Sigmoid colon (tissue), 7 donors: ENCODE results near the gene RAB4A. TPM values are rescaled to one million over a fixed set of nuclear protein-coding genes. Genes with fewer than 3 reads are reported as not detected.

Experiments used
- DNase-seq: peaks from one replicate; pipeline ENCODE4 v3.0.0-alpha.2; 2019
- H3K27ac ChIP-seq, 4 donors: fragments of 200-600 bp; sonication (generic); one replicate each; pipeline ENCODE4 v1.5.1; 2016 to 2019; ENCODE audit warnings: mild to moderate bottlenecking in 1 of 4
- H3K27me3 ChIP-seq, 3 donors: fragments of 200-600 bp; sonication (generic); one replicate each; pipeline ENCODE4 v1.5.1; 2019; ENCODE audit warnings: mild to moderate bottlenecking in 1 of 3
- H3K36me3 ChIP-seq, 4 donors: fragments of 200-600 bp; sonication (generic); one replicate each; pipeline ENCODE4 v1.5.1; 2016 to 2019
- H3K4me1 ChIP-seq, 4 donors: fragments of 200-600 bp; sonication (generic); one replicate each; pipeline ENCODE4 v1.5.1; 2017 to 2019
- H3K4me3 ChIP-seq, 4 donors: fragments of 200-600 bp; sonication (generic); one replicate each; pipeline ENCODE4 v1.5.1; 2017 to 2019; ENCODE audit warnings: mild to moderate bottlenecking in 2 of 4, moderate library complexity in 1 of 4
- H3K9me3 ChIP-seq, 4 donors: fragments of 200-600 bp in 3 of 4; sonication (generic) in 3 of 4; one replicate each; pipeline versions ENCODE4 v1.5.1 to v1.6.1; 2013 to 2019
- CTCF ChIP-seq, 4 experiments: fragments of 450-650 bp in 3 of 4; fragments of 200-600 bp in 1 of 4; IDR thresholded peaks; one replicate each; pipeline ENCODE4 v1.5.1; 2016 to 2019; ENCODE audit warnings: antibody characterized with exemption in 4 of 4, mild to moderate bottlenecking in 3 of 4, moderate library complexity in 2 of 4
- EP300 ChIP-seq, 4 donors: sonication (generic); formaldehyde crosslinking; IDR thresholded peaks; one replicate each; pipeline ENCODE4 v1.6.1; 2017; ENCODE audit warnings: antibody characterized with exemption in 4 of 4
- POLR2A ChIP-seq, 2 donors: fragments of 450-650 bp; IDR thresholded peaks; one replicate each; pipeline ENCODE4 v1.6.1; 2016; ENCODE audit warnings: antibody characterized with exemption in 2 of 2, mild to moderate bottlenecking in 2 of 2, moderate library complexity in 2 of 2
- POLR2AphosphoS5 ChIP-seq, 4 donors: sonication (generic); formaldehyde crosslinking; IDR thresholded peaks; one replicate each; pipeline ENCODE4 v1.6.1; 2017; ENCODE audit warnings: antibody characterized with exemption in 4 of 4
- WGBS, 2 donors: extraction: QIAGEN DNeasy Blood & Tissue Kit; methylation state at CpG; one replicate each; pipeline ENCODE4 v1.1.7; 2013; 5-methylcytosine and 5-hydroxymethylcytosine counted together
- intact Hi-C: fragments of 100-400 bp; cut with DNase I; formaldehyde crosslinking; loops from one replicate; pipeline ENCODE4 v1.15.1; 2023
- polyA plus RNA-seq, 3 donors: library from polyadenylated mRNA; stranded (reverse); fragments of 200-250 nt; gene quantifications; one replicate each; pipeline ENCODE4 v1.2.3, GENCODE V29; 2013
- total RNA-seq, 4 donors: library from RNA; depleted of rRNA; stranded (reverse); fragments of >200 nt; gene quantifications; one replicate each; pipeline ENCODE4 v1.1.0, GENCODE V29; 2016
- donor health status: healthy with polysubstance abuse.
- donor health status: Bipolar disorder and iron deficiency.
- donor health status: healthy.

RAB4A gene
- total and polyA plus RNA-seq, 7 donors, result 35.8 to 83.7 (median 52.4) TPM

- TF ChIP-seq EP300 (IDR thresholded peaks at IDR 0.05) (no peak), POLR2A (IDR thresholded peaks at IDR 0.05) (no peak), POLR2AphosphoS5 (IDR thresholded peaks at IDR 0.05) (no peak), CTCF (IDR thresholded peaks at IDR 0.05) (no peak)
- WGBS, 2 donors, result 93 to 96% methylated on average over 7 of the region's 7 CpGs
- no peak for DNase-seq
These were observed 6.8 kb upstream of the RAB4A start for GRCh38 chr1:229264068-229264467.

GRCh38 chr1:229264487-229264886 lies 6.4 kb upstream of the RAB4A start:
- Histone ChIP-seq H3K27ac (no peak overlapping the region), H3K4me1 (peaks cover 0 to 2% (median 0%) of the 10 kb centered on the region in 4 donors), H3K9me3 (no peaks in the 10 kb centered on the region), H3K4me3 (no peak overlapping the region), H3K27me3 (no peaks in the 10 kb centered on the region), H3K36me3 (no peaks in the 10 kb centered on the region)
- no peak for DNase-seq
- TF ChIP-seq POLR2AphosphoS5 (IDR thresholded peaks at IDR 0.05) (no peak), CTCF (IDR thresholded peaks at IDR 0.05) (no peak), POLR2A (IDR thresholded peaks at IDR 0.05) (no peak), EP300 (IDR thresholded peaks at IDR 0.05) (no peak)
- intact Hi-C loops, result no loop called here
- WGBS, 2 donors, result 83 to 86% methylated on average over 5 of the region's 5 CpGs

More at GRCh38 chr1:229264068-229264467, 6.8 kb upstream of the RAB4A start:
- H3K4me1 ChIP-seq, result no peaks in the 10 kb centered on the region
- no peak overlapping the region for H3K4me3 ChIP-seq
- H3K27ac ChIP-seq, result no peak overlapping the region
- no peaks in the 10 kb centered on the region for H3K36me3 ChIP-seq
- intact Hi-C loops, result no loop called here
- no peaks in the 10 kb centered on the region for H3K9me3 ChIP-seq
- no peaks in the 10 kb centered on the region for H3K27me3 ChIP-seq

GRCh38 chr1:229266274-229266673 lies 4.6 kb upstream of the RAB4A start:
- WGBS, 2 donors, result 76 to 81% methylated on average over 3 of the region's 3 CpGs
- intact Hi-C loops, result no loop called here
- Histone ChIP-seq H3K27ac (no peak overlapping the region), H3K36me3 (no peaks in the 10 kb centered on the region), H3K4me1 (peaks cover 0 to 16% (median 10%) of the 10 kb centered on the region in 4 donors), H3K27me3 (no peaks in the 10 kb centered on the region), H3K4me3 (no peak overlapping the region), H3K9me3 (no peaks in the 10 kb centered on the region)
- no peak for DNase-seq
- TF ChIP-seq EP300 (IDR thresholded peaks at IDR 0.05) (no peak), POLR2AphosphoS5 (IDR thresholded peaks at IDR 0.05) (no peak), CTCF (IDR thresholded peaks at IDR 0.05) (no peak), POLR2A (IDR thresholded peaks at IDR 0.05) (no peak)

- intact Hi-C loops, result no loop called here
- 86 to 89% methylated on average over 2 of the region's 2 CpGs for WGBS, 2 donors
These were observed 3.9 kb upstream of the RAB4A start for GRCh38 chr1:229266832-229267500.

More at GRCh38 chr1:229266832-229267500, 3.9 kb upstream of the RAB4A start:
- TF ChIP-seq POLR2AphosphoS5 (IDR thresholded peaks at IDR 0.05), result no peak
- TF ChIP-seq POLR2A (IDR thresholded peaks at IDR 0.05), result no peak
- no peak for TF ChIP-seq CTCF (IDR thresholded peaks at IDR 0.05)
- no peak for TF ChIP-seq EP300 (IDR thresholded peaks at IDR 0.05)
- no peak overlapping the region for H3K27ac ChIP-seq
- no peaks in the 10 kb centered on the region for H3K9me3 ChIP-seq
- no peaks in the 10 kb centered on the region for H3K36me3 ChIP-seq
- H3K4me1 ChIP-seq, result peaks cover 0 to 20% (median 11%) of the 10 kb centered on the region in 4 donors
- no peaks in the 10 kb centered on the region for H3K27me3 ChIP-seq
- DNase-seq, result no peak
- H3K4me3 ChIP-seq, result no peak overlapping the region
